Fibroblast of skin of left biceps (primary cell): Measurements from ENCODE around the gene ANTKMT.
"Not testable (repeated sequence)": the region's sequence is repeated elsewhere in the genome, so short reads cannot be mapped to it uniquely, and the experiment has no call there.

Experiments used
- DNase-seq, 2 experiments: peaks; one replicate each; pipeline ENCODE4 v3.0.0-alpha.2; 2013; ENCODE audit warnings: low read depth in 2 of 2

The ANTKMT gene

DNA sequence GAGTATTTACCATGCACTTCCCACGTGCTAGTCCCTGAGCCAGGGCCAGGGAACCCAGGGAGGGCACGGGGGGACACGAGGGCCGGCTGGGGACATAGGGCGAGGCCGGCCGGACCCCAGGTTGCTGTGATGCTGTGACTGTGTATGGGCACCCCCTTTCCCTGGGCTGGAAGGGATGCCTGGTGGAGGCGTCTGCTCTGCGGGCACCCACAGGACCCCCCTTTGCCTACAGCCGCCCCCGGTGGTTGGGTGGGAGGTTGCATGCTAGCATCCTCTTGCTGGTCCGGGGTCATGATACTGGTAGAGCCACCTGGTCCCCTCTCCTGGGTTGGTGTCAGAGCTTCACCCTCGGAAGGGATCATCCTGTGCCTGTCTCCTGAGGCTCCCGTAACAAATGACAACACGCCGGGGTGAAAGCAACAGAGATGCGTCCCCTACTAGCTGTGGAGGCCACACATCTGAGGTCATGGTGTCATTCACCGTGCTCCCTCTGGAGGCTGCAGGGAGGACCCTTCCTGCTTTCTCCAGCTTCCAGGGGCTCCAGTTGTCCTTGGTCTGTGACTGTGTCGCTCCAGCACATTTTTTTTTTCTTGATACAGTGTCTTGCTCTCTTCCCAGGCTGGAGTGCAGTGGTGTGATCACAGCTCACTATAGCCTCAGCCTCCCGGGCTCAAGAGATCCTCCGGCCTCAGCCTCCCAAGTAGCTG lies 23.0 kb downstream of the ANTKMT start:
- DNase-seq, result no peak

DNA sequence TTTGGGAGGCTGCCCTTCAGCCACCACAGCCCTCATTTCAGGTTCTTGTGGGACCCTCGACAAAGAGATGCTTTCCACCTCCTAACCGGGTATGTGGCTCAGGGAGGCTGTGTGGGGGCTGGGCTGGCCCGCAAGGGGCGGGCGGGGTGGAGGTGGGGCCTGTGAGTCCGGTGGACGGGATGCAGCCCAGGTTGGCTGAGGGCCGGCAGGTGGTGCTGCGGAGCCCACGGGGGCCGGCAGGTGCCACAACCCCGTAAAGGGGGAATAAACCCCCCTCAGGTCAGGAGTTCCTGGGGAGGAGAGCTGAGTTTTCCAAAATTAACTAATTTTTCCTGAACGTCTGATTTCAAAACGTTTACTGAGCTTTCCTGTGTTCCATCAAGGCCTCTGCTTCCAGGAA lies 24.8 kb downstream of the ANTKMT start:
- DNase-seq, result no peak

DNA sequence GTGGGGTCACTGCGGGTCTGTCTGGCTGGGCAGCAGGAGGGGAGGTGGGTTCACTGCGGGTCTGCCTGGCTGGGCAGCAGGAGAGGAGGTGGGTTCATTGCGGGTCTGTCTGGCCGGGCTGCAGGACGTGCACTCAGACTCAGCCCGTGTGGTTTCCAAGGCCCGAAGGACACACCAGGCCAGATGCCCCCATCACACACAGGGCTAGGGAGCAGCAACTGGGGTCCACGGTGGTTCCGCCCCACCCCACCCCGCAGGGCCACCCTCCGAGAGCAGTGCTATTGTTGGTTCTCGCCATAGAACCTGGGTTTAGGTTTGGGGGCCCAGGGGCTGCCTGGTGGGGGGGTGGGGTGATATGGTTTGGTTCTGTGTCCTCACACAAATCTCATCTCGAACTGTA lies 25.7 kb downstream of the ANTKMT start:
- no peak for DNase-seq

DNA sequence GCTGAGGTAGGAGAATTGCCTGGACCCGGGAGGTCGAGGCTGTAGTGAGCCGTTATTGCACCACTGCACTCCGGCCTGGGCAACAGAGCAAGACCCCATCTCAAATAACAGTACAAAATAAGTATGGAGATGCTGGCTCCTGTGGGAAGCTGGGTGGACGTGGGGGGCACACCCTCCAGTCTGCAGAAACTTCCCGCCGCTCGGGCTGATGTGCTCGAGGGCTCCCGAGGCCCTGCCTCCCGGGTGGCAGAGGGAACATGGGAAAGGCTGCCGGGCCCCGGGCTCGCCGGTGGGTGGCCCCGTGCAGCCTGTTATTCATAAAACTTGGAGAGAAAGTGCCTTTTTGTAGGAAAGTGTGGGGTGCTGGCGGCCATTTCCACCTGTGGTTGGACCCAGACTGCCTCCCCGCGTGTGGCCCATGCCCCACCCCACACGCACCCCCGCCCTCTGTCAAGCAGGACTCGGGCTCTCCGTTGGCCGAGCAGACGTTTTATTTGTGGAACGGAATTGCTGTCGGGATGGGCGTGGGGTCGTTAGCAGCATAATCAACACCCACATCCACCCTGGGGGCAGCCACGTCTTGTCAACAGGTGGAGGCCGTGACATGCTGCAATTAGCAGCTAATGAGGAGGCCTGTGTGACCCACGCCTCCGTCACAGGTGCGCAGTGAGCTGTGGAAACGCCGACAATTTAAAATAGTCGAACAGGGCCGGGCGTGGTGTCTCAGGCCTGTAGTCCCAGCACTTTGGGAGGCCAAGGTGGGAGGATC lies 27.2 kb downstream of the ANTKMT start:
- no peak for DNase-seq

DNA sequence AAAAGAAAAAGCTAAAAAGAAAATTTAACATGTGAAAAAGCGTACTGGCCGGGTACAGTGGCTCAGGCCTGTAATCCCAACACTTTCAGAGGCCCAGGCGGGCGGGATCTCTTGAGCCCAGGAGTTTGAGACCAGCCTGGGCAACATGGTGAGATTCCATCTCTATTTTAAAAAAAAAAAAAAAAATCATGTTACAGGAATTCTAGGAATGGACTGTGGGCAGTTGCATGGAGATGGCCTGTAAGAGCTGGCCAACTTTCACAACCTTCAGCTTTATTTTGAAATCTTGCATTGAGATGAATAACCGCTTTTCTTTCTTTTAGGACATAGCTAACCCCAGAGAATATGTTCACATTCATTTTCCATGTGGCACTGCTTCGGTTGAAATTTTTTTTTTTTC lies 28.1 kb downstream of the ANTKMT start:
- peak; percentile 33 to 42 for DNase-seq

DNA sequence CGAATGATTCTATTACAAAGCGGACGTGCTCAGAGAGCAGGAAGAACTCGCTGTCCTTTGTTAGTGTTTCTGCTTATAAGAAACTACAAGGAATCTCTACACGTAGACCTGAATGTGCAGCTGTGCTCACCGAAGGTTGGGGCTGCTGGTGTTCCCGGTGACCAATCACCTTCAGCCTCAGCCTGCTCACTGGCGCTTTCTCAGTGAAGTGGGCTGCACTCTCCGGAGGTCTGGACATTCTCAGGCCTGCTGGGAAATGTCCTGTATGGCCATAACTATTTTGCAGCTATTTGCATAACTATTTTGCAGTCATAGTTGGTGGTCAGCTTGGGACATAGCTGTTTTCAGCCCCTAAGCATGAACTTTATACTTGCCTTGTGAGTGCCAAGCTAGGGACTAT lies 29.5 kb downstream of the ANTKMT start:
- no peak for DNase-seq

DNA sequence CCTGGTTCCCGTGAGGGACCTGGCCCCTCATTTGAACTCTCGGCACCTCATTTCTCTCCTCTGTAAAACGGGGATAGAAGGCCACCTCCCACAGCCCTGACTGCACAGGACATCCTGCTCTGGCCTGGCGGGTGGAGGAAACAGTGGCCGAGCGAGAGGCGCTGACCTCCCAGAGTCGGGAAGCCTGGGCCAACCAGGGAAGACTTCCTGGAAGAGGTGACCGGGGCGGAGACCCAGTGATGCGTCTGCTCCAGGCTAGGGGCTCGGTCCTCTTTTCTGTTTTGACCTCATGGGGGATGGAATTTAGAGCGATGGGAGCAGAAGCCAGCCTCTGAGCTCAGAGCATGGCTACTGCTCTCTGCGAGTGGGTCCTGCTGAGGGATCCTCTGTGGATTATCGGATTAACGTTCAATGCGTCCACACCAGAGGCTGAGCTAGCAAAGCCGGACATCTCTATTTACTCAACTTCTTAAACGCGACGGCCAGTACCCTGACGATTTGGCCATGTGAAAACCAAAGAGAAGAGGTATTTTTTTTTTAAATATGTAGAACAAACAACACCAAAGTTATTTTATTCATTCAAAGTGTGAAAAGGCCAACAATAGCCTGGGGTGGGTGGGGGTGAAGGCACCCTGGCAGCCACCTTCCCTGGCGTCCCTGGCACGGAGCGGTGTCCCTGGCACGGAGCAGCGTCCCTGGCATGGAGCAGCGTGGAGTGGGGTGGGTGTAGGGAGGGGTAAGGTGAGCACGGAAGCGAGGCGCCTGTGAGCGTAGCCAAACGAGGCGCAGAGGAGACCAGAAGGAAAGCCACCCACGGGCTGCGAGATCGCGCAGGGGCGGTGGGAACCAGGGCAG lies 30.4 kb downstream of the ANTKMT start:
- DNase-seq, result no peak

DNA sequence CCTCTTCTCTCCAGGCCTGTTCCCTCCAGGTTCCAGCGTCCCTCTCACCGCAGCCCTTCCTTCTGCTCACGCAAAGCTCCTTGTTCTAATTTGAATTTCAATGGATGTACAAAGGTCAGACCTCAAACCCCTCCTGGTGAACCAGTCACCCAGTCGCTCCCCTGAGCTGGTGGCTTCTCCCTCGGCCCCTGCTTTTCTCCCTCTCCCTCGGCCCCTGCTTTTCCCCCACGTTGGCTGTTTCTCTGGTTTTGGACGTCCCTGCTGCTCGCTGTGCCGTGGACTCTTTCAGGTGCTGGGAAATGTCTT lies 31.0 kb downstream of the ANTKMT start:
- no peak for DNase-seq

DNA sequence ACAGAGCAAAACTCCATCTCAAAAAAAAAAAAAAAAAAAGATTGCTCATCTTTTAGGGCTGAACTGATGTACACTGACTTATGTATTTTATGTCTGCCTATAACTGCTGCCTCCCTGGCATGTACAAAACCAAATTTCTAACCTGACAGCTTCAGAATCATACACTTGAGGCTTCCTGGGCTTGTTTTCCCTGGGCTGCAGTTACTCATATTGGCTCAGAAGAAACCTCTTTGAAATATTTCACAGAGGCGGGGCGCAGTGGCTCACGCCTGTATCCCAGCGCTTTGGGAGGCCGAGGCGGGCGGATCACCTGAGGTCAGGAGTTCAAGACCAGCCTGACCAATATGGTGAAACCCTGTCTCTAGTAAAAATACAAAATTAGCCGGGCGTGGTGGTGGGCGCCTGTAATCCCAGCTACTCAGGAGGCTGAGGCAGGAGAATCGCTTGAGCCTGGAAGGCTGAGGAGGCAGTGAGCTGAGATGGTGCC lies 33.2 kb downstream of the ANTKMT start:
- not testable (repeated sequence) for DNase-seq

DNA sequence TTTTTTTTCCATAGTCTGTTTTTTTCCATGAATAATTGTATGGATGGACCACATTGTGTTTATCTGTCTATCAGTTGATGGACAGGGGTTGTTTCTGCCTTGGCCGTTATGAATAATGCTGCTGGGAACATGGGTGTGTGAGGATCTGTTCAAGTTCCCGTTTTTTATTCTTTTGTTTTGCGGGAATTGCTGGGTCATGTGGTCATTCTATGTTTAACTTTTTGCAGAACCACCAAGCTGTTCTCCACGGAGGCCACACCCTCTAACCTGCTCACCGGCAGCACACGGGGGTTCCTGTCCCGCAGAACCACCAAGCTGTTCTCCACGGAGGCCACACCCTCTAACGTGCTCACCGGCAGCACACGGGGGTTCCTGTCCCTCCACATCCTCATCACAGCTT lies 33.7 kb downstream of the ANTKMT start:
- DNase-seq, result no peak

DNA sequence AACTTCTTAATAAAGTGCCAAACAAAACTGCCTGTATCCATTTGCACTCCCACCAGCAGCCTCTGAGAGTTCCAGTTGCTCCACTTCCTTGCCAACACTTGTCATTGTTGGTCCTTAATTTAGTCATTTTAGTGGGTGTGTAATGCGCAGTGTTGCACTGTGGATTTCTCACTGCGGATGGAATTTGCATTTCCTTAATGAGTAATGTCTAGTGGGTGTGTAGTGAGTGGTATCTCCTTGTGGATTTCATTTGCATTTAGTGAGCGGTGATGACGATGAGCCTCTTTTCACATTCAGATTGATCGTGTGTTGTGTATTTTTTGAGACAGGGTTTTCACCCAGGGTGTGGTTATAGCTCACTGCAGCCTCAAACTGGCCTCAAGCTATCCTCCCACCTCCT lies 35.5 kb downstream of the ANTKMT start:
- no peak for DNase-seq

DNA sequence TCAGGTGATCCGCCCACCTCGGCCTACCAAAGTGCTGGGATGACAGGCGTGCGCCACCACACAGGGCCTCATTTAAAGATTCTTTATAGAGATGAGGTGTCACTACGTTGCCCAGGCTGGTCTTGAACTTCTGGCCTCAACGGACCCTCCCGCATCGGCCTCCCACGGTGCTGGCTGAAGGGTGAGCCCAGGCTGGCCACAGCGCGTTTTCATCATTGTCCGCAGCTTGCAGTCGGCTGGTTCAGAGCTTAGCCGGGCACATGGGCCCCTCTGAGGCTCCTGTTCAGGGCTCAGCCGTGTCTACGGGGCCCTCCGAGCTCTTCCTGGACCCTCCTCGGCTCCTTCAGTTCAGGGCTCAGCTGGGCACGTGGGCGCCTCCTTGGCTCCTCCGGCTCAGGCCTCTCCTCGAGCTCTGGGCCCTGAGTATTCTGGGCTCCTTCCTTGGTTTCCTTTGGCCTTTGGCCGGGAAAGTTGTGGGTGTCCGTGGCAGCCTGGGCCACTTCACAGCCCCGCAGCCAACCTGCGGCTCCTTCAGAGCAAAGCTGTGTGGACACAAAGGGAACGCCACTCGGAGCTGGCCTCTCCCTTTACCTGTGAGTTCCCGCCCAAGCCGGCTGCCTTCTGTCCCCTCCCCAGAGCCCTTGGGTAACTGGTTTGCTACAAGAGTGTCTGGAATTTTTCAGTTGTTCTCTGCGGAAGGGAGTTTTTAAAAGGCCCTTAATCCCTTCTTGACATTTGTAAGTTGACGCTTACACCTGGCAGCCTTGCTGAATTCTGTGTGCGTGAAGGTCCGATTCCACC lies 38.4 kb downstream of the ANTKMT start:
- DNase-seq, result no peak

DNA sequence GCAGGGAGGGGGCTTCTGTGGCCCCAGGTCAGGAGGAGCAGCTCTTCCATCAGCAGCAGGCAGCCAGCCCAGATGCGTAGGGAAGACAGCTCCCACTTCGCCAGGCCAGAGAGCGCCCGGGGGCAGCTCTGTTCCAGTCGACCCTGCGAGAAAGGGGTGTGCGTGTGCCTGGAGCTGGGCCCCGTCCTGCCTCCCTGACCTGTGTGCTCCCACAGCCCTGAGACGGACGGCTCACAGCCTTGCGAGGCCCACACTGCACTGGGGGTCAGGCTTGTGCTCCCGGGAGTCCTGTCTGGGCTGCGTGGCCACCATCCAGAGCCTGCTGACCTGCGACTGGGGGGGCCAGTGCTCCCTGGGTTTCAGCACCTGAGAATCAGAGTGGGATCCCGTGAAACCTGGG lies 39.1 kb downstream of the ANTKMT start:
- no peak for DNase-seq

DNA sequence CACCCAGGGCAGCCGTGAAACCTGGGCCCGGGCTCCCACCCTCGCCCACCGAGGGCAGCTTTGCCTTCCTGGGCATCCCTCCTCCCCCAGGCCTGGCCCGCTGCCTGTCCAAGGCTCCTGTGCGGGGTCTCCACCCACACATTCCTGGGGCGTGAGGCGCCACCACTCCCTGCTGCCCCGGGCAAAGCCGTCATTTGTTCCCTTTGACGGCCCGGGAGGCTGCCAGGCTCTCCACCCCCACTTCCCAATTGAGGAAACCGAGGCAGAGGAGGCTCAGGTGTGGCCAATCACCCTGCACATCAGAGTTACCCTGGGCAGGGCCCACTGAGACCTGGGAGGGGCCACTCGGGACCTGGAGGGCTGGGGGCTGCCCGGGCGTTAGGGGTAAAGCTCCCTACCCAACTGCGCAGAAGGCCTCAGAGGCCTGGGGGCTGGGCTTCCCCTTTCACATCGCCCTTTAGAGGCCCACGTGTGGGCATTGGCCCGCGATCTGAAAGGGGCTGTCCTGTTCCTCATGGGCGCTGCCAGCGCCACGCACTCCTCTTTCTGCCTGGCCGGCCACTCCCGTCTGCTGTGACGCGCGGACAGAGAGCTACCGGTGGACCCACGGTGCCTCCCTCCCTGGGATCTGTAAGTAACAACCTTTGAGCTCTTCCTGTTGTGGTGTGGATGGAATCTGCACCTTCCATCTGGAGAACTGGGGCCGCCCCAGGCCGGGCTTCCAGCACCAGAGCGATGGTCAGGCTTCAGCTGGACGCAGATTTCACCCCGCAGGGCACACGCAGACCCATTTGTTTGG lies 39.8 kb downstream of the ANTKMT start, which contains the start of gene MSLN:
TSS of gene MSLN (plus strand) at position 190 of the 799 bp plus-strand sequence. CDS start 1,947 bp downstream, outside the sequence.
- no peak for DNase-seq

DNA sequence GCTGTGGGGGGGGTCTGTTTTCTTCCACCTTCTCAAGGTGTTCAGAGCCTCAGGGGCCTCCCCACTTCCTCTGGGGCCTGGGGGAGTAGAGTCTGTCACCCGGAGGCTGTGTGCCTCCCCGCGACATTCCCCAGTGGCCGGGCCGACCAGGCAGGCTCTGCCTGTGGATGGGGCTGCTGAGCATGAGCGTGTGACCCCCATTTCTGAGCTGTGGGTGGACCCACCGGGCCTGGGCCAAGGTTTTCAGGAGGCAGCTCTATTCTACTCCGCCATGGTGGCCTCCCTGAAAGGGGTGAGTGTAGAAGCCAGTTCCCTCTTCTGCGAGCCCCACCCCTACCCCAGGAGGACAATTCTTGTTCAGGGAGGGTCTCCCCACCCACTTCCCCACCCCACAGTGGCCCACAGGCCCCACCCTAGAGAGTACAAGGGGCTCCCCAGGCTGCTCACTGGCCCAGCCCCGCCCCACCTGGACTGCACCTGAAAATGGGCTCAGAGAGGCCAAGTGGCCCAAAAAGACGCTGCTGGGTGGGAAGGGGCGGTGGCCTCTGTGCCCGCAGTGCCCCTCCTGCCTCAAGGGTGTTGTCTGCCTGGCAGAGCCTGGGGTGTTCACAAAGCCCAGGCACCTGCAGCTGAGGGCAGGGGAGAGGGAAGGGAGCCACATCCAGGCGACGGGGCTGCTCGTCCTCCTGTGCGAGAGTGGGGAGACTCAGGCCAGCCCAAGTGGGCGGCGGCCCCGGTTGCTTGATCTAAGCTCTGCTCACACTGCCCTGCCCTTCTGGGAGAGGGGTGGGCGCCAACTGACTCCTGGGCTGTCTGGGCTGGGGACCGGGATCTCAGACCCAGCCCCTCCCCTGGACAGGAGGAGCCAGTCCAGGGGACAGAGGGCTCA lies 40.9 kb downstream of the ANTKMT start:
- DNase-seq, result no peak

DNA sequence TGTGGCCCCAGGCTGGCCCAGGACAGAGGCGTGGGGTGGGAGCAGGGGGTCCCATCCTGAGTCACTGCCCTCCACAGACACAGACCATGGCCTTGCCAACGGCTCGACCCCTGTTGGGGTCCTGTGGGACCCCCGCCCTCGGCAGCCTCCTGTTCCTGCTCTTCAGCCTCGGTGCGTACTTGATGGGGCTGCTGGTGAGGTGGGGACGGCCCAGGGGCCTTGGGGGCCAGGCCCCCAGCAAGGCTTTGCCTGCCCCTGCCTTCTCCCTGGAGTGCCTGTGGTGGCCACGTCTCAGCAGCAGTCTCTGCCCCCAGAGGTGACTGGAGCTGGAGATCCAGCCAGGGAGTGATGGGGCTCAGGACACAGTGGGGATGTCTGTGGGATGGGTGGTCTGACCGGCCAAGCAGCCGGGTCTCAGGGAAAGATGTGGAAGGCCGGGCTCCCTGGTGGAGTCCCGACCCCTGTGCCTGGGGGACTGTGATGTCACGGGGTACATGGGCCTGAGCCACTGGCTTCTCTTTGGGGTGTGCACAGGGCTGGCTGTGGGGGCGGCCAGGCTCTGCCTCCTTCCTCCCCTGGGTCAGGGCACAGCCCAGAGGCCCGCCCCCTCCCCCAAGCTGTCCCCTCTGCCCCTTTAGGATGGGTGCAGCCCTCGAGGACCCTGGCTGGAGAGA lies 41.8 kb downstream of the ANTKMT start:
- DNase-seq, result no peak

DNA sequence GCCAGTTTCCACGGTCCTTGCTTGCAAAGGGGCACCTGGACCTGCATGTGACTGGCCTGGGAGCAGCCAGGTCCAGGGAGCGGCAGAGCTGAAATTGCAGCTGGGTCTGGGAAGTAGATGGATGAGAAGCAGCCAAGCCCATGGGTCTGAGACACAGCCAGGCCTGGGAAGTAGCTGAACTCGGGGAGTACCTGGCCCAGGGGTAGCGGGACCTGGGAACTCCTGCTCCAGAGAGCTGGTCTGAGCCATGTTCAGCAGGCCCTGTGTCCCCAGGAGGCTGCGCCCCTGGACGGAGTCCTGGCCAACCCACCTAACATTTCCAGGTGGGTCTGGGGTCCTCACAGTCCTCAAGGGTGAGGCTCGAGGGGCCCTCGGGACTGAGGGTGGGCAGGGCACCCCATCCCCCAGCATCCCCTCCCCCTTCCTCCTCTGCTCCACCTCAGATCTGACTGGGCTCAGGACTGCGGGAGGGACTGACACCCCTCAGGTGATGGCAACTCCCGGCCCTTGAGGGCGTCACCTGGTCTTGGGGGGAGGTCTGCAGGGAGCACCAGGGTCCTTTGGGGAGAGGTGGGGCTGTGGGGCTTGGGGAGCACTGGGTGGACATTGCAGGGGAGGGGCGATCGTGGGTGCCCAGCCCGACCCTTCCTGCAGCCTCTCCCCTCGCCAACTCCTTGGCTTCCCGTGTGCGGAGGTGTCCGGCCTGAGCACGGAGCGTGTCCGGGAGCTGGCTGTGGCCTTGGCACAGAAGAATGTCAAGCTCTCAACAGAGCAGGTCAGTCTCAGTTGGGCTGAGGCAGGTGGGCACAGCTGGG lies 42.6 kb downstream of the ANTKMT start:
- no peak for DNase-seq

DNA sequence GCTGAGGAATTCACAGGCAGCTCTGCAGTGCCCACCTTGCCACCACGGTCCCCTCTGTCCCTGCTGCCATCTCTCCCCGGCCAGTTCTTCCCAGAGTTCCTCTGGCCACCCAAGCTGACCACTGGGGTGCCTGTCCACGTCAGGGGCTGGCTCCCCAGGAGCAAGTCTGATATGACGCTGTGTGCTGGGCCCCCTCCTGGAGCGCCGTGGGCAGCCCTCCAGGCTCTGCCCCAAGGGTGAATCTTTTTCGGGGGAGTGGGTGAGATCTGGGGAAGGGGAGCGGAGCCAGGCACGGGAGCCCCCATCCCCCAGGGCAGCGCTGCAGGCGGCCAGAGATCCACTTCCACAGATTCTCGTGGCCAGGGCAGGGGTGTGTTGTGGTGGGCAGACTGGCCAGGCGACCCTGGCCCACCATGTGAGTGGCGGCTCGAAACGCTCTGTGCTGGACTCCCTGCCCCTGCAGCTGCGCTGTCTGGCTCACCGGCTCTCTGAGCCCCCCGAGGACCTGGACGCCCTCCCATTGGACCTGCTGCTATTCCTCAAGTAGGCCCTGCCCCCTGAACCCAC lies 43.3 kb downstream of the ANTKMT start:
- DNase-seq, result no peak
